ENCODE results near the gene SERPINA12. TPM values are rescaled to one million over a fixed set of nuclear protein-coding genes. Genes with fewer than 3 reads are reported as not detected.

SERPINA12 gene
- total and polyA plus RNA-seq, 4 donors: 0.28 TPM; not detected in 3

GRCh38 chr14:94538070-94538740 lies 28.9 kb upstream of the SERPINA12 start:
- TF ChIP-seq CTCF (IDR thresholded peaks at IDR 0.05; ENCODE audit: low read depth, low read length, missing input control) (no peak), RXRA (IDR thresholded peaks at IDR 0.05) (no peak), FOXA2 (IDR thresholded peaks at IDR 0.05) (no peak), GABPA (IDR thresholded peaks at IDR 0.05 in 1 of 2, conservative IDR thresholded peaks at IDR 0.05 in 1 of 2) (no peak), YY1 (IDR thresholded peaks at IDR 0.05) (no peak)
- no peaks in the 10 kb centered on the region for H3K9me3 ChIP-seq (ENCODE audit: control insufficient read depth in 4 of 4, low read length in 3 of 4)
- H3K9ac ChIP-seq (ENCODE audit: low read depth in 1 of 2, low read length in 2 of 2): no peak overlapping the region
- no peak overlapping the region for H3K4me3 ChIP-seq (ENCODE audit: low read depth in 1 of 3, low read length in 3 of 3)
- WGBS: 90% methylated on average over 6 of the region's 6 CpGs
- H3K4me1 ChIP-seq (ENCODE audit: control insufficient read depth in 4 of 4, insufficient read depth in 4 of 4, low read length in 3 of 4): peaks cover 0 to 6% (median 0%) of the 10 kb centered on the region in 4 donors
- H3K36me3 ChIP-seq (ENCODE audit: control insufficient read depth in 4 of 4, insufficient read depth in 3 of 4, low read depth in 1 of 4, low read length in 3 of 4): no peaks in the 10 kb centered on the region
- DNase-seq (ENCODE audit: low spot score): no peak
- no peak overlapping the region for H3K27ac ChIP-seq (ENCODE audit: low read depth in 1 of 2, low read length in 2 of 2)
- no peaks in the 10 kb centered on the region for H3K27me3 ChIP-seq (ENCODE audit: control insufficient read depth in 4 of 4, insufficient read depth in 4 of 4, low read length in 3 of 4)

GRCh38 chr14:94536836-94537235 lies 27.6 kb upstream of the SERPINA12 start:
- no peaks in the 10 kb centered on the region for H3K36me3 ChIP-seq (ENCODE audit: control insufficient read depth in 4 of 4, insufficient read depth in 3 of 4, low read depth in 1 of 4, low read length in 3 of 4)
- peaks cover 0 to 6% (median 0%) of the 10 kb centered on the region in 4 donors for H3K4me1 ChIP-seq (ENCODE audit: control insufficient read depth in 4 of 4, insufficient read depth in 4 of 4, low read length in 3 of 4)
- 20% methylated on average over 2 of the region's 2 CpGs for WGBS
- TF ChIP-seq GABPA (IDR thresholded peaks at IDR 0.05 in 1 of 2, conservative IDR thresholded peaks at IDR 0.05 in 1 of 2): peak; percentile 41 to 88
- TF ChIP-seq EGR1 (IDR thresholded peaks at IDR 0.05; ENCODE audit: low read depth in 2 of 2): peak in 1 of 2 donors; percentile 40
- no peak for TF ChIP-seq NR2F2 (IDR thresholded peaks at IDR 0.05)
- no peak for TF ChIP-seq YY1 (IDR thresholded peaks at IDR 0.05)
- TF ChIP-seq RAD21 (IDR thresholded peaks at IDR 0.05): peak; percentile 91 to 92
- TF ChIP-seq MAX (IDR thresholded peaks at IDR 0.05): no peak
- TF ChIP-seq SP1 (IDR thresholded peaks at IDR 0.05): peak; percentile 21
- peak in 1 of 2 donors; percentile 26 for TF ChIP-seq HNF4A (conservative IDR thresholded peaks at IDR 0.05)
- TF ChIP-seq RXRA (IDR thresholded peaks at IDR 0.05): peak; percentile 46 to 73
- no peak for TF ChIP-seq FOXA2 (IDR thresholded peaks at IDR 0.05)
- TF ChIP-seq FOXA1 (IDR thresholded peaks at IDR 0.05): no peak
- peak; percentile 56 for TF ChIP-seq CTCF (IDR thresholded peaks at IDR 0.05; ENCODE audit: low read depth, low read length, missing input control)
- no peak overlapping the region for H3K4me3 ChIP-seq (ENCODE audit: low read depth in 1 of 3, low read length in 3 of 3)
- H3K9me3 ChIP-seq (ENCODE audit: control insufficient read depth in 4 of 4, low read length in 3 of 4): no peaks in the 10 kb centered on the region
- DNase-seq (ENCODE audit: low spot score): peak; percentile 32
- H3K27ac ChIP-seq (ENCODE audit: low read depth in 1 of 2, low read length in 2 of 2): no peak overlapping the region
- no peak overlapping the region for H3K9ac ChIP-seq (ENCODE audit: low read depth in 1 of 2, low read length in 2 of 2)
- H3K27me3 ChIP-seq (ENCODE audit: control insufficient read depth in 4 of 4, insufficient read depth in 4 of 4, low read length in 3 of 4): no peaks in the 10 kb centered on the region

DNA sequence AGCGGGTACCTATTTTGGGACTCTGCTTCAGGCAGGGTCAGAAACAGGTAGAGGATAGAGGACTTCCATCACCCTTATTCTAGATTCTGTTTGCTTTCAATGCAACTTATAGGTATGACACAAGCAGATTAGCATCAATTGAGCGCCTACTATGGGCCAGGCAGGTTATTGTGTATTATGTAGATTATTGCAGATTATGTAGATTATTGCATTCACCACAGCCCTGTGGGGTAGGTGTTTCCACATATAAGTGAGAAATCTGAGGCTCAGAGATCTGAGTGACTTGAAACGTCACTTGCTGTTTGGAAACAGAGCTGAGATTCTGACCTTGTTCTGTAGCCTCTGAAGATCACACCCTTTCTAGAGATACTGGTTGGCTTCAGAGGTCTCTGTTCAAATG lies 26.2 kb upstream of the SERPINA12 start:
- no peak overlapping the region for H3K27ac ChIP-seq (ENCODE audit: low read depth in 1 of 2, low read length in 2 of 2)
- H3K9ac ChIP-seq (ENCODE audit: low read depth in 1 of 2, low read length in 2 of 2): no peak overlapping the region
- no peak overlapping the region for H3K4me3 ChIP-seq (ENCODE audit: low read depth in 1 of 3, low read length in 3 of 3)
- no peaks in the 10 kb centered on the region for H3K27me3 ChIP-seq (ENCODE audit: control insufficient read depth in 4 of 4, insufficient read depth in 4 of 4, low read length in 3 of 4)
- H3K4me1 ChIP-seq (ENCODE audit: control insufficient read depth in 4 of 4, insufficient read depth in 4 of 4, low read length in 3 of 4): peaks cover 0 to 6% (median 0%) of the 10 kb centered on the region in 4 donors
- WGBS: 82% methylated on average over 3 of the region's 3 CpGs
- H3K9me3 ChIP-seq (ENCODE audit: control insufficient read depth in 4 of 4, low read length in 3 of 4): no peaks in the 10 kb centered on the region
- DNase-seq (ENCODE audit: low spot score): no peak
- no peaks in the 10 kb centered on the region for H3K36me3 ChIP-seq (ENCODE audit: control insufficient read depth in 4 of 4, insufficient read depth in 3 of 4, low read depth in 1 of 4, low read length in 3 of 4)
- TF ChIP-seq RXRA (IDR thresholded peaks at IDR 0.05): no peak
- no peak for TF ChIP-seq FOXA2 (IDR thresholded peaks at IDR 0.05)
- no peak for TF ChIP-seq JUND (IDR thresholded peaks at IDR 0.05)
- TF ChIP-seq, protein P1, sequence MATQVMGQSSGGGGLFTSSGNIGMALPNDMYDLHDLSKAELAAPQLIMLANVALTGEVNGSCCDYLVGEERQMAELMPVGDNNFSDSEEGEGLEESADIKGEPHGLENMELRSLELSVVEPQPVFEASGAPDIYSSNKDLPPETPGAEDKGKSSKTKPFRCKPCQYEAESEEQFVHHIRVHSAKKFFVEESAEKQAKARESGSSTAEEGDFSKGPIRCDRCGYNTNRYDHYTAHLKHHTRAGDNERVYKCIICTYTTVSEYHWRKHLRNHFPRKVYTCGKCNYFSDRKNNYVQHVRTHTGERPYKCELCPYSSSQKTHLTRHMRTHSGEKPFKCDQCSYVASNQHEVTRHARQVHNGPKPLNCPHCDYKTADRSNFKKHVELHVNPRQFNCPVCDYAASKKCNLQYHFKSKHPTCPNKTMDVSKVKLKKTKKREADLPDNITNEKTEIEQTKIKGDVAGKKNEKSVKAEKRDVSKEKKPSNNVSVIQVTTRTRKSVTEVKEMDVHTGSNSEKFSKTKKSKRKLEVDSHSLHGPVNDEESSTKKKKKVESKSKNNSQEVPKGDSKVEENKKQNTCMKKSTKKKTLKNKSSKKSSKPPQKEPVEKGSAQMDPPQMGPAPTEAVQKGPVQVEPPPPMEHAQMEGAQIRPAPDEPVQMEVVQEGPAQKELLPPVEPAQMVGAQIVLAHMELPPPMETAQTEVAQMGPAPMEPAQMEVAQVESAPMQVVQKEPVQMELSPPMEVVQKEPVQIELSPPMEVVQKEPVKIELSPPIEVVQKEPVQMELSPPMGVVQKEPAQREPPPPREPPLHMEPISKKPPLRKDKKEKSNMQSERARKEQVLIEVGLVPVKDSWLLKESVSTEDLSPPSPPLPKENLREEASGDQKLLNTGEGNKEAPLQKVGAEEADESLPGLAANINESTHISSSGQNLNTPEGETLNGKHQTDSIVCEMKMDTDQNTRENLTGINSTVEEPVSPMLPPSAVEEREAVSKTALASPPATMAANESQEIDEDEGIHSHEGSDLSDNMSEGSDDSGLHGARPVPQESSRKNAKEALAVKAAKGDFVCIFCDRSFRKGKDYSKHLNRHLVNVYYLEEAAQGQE (IDR thresholded peaks at IDR 0.05): no peak
- no peak for TF ChIP-seq RAD21 (IDR thresholded peaks at IDR 0.05)
- no peak for TF ChIP-seq GABPA (IDR thresholded peaks at IDR 0.05 in 1 of 2, conservative IDR thresholded peaks at IDR 0.05 in 1 of 2)
- TF ChIP-seq ATF3 (IDR thresholded peaks at IDR 0.05): no peak
- TF ChIP-seq, protein P2, sequence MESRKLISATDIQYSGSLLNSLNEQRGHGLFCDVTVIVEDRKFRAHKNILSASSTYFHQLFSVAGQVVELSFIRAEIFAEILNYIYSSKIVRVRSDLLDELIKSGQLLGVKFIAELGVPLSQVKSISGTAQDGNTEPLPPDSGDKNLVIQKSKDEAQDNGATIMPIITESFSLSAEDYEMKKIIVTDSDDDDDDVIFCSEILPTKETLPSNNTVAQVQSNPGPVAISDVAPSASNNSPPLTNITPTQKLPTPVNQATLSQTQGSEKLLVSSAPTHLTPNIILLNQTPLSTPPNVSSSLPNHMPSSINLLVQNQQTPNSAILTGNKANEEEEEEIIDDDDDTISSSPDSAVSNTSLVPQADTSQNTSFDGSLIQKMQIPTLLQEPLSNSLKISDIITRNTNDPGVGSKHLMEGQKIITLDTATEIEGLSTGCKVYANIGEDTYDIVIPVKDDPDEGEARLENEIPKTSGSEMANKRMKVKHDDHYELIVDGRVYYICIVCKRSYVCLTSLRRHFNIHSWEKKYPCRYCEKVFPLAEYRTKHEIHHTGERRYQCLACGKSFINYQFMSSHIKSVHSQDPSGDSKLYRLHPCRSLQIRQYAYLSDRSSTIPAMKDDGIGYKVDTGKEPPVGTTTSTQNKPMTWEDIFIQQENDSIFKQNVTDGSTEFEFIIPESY (IDR thresholded peaks at IDR 0.05): no peak
- TF ChIP-seq EGR1 (IDR thresholded peaks at IDR 0.05; ENCODE audit: low read depth in 2 of 2): no peak
- TF ChIP-seq YY1 (IDR thresholded peaks at IDR 0.05): no peak
